ENCODE data around the gene TSEN54.

GRCh38 chr17:75511610-75512575, 4.4 kb upstream of the TSEN54 start:
- TF ChIP-seq CTCF (IDR thresholded peaks at IDR 0.05; ENCODE audit: low read length) (no peak), EZH2 (optimal IDR thresholded peaks at IDR 0.05; ENCODE audit: low read depth, low read length) (no peak), EZH2phosphoT487 (IDR thresholded peaks at IDR 0.05; ENCODE audit: low read length) (no peak)

All from MM.1S (cell line).